Gastroesophageal sphincter (tissue), 3 donors: ENCODE measurements around the gene STH.
"Not testable (repeated sequence)": the region's sequence is repeated elsewhere in the genome, so short reads cannot be mapped to it uniquely, and the experiment has no call there.

ENCODE experiments used
- POLR2A ChIP-seq, 2 donors: fragments of 450-650 bp; IDR thresholded peaks; one replicate each; pipeline ENCODE4 v1.6.1; 2017; ENCODE audit warnings: antibody characterized with exemption in 2 of 2, mild to moderate bottlenecking in 2 of 2, moderate library complexity in 1 of 2
- POLR2AphosphoS5 ChIP-seq: sonication (generic); formaldehyde crosslinking; IDR thresholded peaks from one replicate; pipeline ENCODE4 v1.6.1; 2017; ENCODE audit warnings: antibody characterized with exemption
- TF ChIP-seq, protein P1 (sequence below), 4 experiments: fragments of 200-600 bp in 2 of 4; fragments of 450-650 bp in 2 of 4; sonication (generic) in 1 of 4; IDR thresholded peaks; one replicate each; pipeline ENCODE4 v1.5.1; 2017 to 2019; ENCODE audit warnings: antibody characterized with exemption in 4 of 4, mild to moderate bottlenecking in 2 of 4, moderate library complexity in 2 of 4

DNA sequence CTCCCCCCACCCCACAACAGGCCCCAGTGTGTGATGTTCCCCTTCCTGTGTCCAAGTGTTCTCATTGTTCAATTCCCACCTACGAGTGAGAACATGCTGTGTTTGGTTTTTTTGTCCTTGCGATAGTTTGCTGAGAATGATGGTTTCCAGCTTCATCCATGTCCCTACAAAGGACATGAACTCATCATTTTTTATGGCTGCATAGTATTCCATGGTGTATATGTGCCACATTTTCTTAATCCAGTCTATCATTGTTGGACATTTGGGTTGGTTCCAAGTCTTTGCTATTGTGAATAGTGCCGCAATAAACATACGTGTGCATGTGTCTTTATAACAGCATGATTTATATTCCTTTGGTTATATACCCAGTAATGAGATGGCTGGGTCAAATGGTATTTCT is 42.3 kb upstream of the STH start:
- TF ChIP-seq, protein P1, sequence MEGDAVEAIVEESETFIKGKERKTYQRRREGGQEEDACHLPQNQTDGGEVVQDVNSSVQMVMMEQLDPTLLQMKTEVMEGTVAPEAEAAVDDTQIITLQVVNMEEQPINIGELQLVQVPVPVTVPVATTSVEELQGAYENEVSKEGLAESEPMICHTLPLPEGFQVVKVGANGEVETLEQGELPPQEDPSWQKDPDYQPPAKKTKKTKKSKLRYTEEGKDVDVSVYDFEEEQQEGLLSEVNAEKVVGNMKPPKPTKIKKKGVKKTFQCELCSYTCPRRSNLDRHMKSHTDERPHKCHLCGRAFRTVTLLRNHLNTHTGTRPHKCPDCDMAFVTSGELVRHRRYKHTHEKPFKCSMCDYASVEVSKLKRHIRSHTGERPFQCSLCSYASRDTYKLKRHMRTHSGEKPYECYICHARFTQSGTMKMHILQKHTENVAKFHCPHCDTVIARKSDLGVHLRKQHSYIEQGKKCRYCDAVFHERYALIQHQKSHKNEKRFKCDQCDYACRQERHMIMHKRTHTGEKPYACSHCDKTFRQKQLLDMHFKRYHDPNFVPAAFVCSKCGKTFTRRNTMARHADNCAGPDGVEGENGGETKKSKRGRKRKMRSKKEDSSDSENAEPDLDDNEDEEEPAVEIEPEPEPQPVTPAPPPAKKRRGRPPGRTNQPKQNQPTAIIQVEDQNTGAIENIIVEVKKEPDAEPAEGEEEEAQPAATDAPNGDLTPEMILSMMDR (IDR thresholded peaks at IDR 0.05) = not testable (repeated sequence)
- TF ChIP-seq POLR2A (IDR thresholded peaks at IDR 0.05); POLR2AphosphoS5: not testable (repeated sequence)
